Measurements from ENCODE around the gene F11R.
"Not testable (repeated sequence)": the region's sequence is repeated elsewhere in the genome, so short reads cannot be mapped to it uniquely, and the experiment has no call there.

F11R gene

GRCh38 chr1:160945881-160946280 lies 75.1 kb downstream of the F11R start:
- not testable (repeated sequence) for H3K9me3 ChIP-seq (ENCODE audit: control insufficient read depth, low read length); H3K27ac ChIP-seq (ENCODE audit: low read depth, low read length, severe bottlenecking); H3K36me3 ChIP-seq (ENCODE audit: control insufficient read depth, insufficient read depth, low read length); H3K4me3 ChIP-seq (ENCODE audit: extremely low read depth, insufficient read depth, low read length, poor library complexity, severe bottlenecking)
- H3K4me1 ChIP-seq (ENCODE audit: control insufficient read depth, insufficient read depth, low read length, poor library complexity, severe bottlenecking), result peaks cover 35% of the 10 kb centered on the region
- 83% methylated on average over 2 of the region's 6 CpGs; no CpG with 5 or more reads in 1 of the 2 experiments for WGBS, 2 experiments (ENCODE audit: insufficient coverage in 2 of 2)
